NCI-H2029 treated with DMSO at 0.1 percent for 48 hours (cell line): ENCODE results near the gene EXOC3.
A peak's percentile ranks its signal among the peaks of the same experiment; 100 is the strongest.
"Not testable (repeated sequence)": the region's sequence is repeated elsewhere in the genome, so short reads cannot be mapped to it uniquely, and the experiment has no call there.

Source experiments
- DNase-seq: peaks from one replicate; lab custom pipeline; 2025; lab: John Stamatoyannopoulos, UW

The EXOC3 gene

DNA sequence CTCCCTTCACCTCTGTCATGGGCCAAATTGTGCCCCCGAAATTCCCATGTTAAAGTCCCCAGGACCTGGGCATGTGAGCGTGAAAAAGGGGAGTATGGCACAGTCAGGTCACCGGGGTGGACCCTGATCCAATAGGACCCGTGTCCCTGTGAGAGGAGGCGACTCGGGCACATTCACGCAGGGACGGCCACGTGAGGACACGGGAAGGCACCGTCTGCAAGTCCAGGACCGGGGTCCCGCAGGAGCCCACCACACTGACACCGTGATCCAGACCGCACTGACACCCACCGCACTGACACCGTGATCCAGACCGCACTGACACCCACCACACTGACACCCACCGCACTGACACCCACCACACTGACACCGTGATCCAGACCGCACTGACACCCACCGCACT is 43.6 kb downstream of the EXOC3 start:
- DNase-seq, result not testable (repeated sequence)

DNA sequence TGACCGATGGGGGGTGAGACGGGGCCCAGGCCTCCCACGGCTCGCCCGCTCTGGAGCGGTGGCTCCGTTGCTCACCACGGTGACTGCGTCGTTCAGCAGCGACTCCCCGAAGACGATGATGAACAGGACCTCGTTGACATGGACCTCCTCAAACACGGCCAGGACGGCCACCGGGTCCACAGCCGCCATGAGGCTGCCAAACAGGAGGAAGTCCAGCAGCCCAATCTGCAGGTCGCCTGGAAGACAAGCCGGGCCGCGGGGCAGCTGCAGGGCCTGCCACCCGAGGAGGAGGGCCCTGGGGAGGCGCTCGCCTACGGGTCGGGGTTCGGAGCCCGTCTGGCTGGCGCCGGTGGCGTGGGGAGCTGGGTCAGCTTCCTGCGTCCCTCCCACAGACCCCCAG is 45.3 kb downstream of the EXOC3 start:
- DNase-seq, result no peak

DNA sequence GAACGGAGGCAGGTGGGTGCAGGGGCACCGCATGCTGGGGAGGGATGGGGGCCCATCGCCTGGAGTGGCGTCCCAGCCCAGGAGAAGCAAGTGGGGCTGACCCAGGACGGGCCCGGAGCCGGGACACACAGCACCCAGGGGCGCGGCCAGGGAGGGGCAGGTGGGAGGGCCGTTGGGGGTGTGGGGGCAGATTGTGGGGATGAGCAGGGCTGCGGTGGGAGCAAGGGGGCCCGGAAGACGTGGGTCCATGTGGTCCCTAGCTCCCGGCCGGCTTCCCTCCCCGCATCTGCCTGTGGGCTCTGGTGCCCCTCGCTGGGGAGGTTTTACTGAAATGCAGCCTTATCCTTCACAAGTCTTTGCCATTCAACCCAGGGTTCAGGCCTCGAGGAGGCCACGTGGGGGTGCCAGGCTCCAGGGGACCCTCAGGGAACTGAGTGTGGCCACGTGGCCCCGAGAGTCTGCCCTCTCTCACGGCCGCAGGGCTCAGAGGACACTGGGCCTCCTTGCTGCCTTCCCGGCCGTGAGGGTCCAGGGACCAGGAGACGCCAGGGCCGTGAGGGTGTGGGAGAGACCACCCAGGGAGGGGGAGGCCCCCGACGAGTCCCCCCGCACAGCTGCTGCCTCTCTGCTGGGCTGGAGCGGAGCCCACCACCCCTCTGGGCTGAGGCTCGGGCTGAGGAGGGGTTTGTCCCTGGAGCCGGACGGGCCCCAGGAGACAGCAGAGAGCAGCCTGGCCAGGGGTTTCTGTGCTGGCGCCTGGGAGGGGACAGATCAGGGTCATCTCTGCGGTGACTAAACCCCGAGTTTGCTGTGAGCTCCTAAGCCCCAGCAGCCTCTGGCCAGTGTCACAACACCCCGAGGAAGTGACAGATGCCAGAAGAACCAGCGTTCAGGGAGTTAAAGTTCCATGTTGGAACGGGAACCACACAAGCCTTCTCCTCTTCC is 46.0 kb downstream of the EXOC3 start:
- DNase-seq, result no peak

DNA sequence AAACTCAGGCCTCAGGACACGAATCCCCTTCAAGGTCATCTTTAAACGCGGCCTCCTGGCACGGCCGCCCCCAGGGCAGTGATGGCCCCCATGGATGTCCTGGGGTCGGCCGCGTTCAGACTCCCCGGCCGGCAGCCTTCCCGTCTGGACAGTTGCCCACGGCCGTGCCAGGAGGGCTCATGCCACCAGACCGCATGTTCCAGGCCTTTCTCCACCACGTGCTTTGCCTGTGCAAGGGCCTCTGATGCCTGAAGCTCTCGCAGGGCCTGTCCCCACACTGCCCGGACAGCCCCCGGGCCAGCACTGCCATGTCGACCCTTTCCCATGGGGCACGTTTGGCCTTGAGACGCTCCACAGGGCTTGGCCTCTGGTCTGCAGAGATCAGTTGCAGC is 46.7 kb downstream of the EXOC3 start:
- DNase-seq, result no peak

DNA sequence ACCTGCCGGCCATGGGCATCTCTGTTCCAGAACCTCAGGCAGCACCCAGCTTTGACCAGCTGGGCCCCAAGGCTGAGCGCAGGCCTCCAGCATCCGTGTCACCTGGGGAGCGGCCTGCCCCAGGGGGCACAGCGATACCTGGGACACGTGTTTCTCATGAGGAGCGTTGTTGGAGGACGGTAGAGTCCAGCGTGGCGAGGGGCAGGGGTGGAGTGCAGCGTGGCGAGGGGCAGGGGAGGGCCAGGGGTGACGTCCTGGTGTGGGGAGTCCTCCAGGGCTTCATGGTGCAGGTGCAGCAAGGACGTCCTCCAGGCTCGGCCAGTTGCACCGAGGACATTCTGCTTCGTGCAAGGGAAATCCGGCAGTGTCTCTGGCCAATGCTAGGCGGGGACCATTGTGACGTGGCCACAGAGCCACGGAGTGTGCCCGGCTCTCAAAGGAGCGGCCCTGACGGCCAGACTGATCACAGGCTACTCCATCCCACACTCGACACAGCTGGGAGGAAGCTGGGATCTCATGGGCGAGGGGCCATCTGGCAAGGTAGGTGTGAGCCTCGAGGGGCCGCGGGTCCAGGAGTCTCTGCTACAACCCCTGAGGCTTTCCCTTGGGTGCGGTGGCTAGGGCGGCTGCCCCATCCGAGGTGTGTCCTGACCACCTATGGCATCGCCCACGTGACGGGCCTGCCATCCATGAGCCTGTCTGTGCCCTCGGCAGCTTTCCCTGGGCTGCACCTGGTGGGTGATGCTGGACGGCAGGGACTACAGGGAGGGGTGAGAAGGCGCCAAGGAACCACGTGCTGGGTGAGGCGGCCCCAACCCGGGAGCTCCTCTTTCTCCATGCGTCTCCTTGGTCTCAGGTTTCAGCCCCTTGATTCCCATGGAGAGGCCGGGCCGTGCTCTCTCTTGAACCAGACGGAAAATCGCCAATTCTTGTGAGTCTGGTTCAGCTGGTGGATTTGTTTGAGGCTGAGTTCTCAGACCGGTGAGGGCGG is 47.4 kb downstream of the EXOC3 start:
- DNase-seq, result peak; percentile 7

DNA sequence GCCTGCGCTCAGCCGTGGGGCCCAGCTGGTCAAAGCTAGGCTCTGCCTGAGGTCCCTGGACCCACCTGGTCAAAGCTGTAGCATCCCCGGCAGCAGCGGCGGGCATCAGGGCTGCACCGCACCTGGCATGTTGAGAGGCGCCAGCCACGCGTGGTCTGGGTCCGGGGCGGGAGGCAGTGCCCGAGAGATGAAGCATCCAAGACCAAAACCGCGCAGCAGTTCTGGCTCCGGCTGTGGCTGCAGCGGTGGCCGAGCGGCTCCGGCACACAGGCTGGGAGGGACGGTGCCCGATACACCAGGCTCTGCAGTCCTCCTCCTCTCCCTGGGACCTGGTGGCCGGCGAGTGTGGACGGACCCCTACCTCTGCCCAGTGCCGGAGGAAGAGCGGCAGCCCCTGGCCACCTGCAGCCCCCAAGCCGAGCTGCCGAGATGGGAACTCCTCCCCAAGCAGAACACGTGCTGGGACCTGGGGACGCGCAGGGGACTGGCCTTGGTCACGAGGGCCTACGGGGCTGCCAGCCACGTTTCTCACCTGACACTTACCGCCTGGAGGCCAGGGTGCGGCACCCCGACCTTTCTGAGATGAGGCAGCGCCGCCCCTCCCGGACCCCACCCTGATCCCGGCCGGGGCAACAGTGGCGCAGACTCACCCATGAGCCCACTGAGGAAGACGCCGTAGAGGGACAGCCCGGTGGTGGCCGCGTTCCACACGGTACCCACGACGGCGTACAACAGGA is 48.3 kb downstream of the EXOC3 start:
- no peak for DNase-seq

DNA sequence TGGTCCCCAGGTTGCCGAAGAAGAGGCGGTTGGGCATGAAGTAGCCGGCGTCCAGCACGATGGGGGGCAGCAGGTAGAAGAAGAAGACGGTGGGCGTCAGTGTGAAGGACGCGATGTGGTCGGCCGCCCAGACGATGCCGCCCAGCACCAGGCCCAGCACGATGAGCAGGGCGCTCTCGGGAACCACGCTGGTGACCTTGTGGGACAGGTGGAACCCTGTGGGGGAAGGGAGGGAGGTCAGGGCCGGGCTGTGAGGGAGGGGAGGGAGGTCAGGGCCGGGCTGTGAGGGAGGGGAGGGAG is 48.8 kb downstream of the EXOC3 start:
- no peak for DNase-seq

DNA sequence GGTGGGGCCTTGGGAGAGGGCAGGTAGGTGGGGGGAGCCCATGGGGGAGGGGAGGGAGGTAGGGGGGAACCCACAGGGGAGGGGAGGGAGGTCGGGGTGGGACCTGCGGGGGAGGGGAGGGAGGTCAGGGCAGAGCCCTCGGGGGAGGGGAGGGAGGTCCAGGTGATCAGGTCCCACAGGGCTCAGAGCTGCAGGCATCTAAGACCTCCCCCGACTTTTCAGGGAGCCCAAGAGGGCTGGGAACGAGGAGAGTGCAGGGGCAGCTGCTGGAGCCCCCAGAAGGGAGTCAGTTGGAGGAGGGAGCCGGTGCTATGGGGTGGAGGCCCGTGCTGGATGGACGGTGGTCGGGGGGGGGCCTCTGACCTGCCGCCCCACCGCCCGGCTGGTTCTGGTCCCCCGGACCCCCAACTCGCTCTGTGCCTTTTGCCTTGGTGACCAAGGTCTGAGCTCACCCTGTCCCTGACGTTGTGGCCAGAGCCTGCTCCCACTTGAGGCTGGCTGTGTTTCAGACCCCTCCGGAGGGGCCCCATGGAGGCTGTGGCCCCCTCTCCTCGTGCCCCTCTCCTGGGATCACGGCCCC is 49.4 kb downstream of the EXOC3 start:
- DNase-seq, result no peak

DNA sequence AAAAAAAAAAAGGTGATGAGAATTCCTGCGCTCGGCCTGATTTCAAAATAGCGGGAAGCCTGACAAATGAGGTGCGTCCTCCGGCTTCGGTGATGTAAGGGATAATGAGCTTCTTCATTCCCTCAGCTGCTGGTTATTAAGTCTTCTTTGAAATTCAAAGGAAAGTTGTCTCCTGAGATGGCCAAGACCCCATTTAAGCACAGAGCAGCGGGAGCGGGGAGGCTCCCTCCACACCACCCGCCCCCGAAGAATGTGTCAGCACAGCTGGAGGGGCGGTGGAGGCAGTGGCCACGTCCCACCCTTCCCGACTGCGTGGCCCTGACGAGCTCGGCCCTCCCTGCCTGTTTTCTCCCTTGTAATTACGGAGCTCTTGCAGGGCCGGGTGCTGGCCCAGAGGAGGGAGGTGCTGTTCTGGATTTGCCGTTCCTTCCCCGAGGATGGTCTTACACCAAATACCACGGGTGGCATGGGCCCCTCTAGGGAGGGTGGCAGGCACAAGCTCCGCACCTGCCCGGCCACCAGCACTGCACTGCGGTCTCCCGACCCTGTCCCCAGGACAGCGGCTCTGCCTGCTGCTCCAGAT is 50.2 kb downstream of the EXOC3 start:
- DNase-seq, result no peak

DNA sequence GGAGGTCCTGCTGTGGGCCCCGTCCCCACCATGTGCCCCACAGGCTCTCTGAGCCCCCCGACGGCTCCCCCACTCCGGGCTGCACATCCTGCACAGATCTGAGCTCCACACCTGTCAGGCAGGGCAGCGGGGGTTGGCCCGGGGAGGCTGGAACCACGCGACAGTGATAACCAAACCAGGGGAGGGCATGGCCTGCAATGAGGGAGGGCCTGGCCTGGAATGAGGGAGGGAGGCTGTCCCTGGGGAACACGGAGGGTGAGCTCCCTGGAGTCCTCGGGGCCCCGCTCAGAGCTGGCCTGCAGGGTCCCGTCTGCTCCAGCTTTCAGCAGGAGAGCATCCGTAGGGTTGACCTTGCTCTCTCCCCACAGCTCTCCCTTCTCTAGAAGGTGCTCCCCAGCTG is 50.8 kb downstream of the EXOC3 start:
- no peak for DNase-seq

DNA sequence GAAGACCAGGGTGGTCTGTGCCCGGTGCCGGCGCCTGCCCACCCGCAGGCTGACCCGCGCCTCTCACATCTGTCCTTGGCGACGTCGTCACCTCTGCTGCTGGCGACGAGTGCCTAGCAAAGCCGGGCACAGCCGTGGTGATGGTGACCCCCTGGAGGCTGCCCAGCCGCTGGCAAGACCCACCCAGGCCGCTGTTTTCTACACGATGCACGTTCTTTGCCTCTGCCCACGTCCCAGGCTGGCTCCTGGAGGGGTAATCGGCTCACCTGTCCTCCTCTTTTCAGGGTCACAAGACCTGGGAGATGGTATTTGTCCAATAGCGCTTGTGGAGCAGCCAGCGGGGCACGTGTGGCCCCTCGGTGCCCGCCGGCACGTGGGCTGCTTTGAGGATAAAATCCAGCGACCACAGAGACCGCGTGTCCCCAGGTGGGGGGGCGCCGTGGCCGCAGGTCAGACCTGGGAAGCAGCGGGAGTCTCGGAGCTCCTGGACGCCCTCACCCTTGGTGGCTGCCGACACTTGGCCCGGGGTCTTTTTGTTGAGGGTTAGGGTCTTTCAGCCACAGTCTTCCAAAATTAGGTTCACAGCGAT is 51.8 kb downstream of the EXOC3 start:
- no peak for DNase-seq

DNA sequence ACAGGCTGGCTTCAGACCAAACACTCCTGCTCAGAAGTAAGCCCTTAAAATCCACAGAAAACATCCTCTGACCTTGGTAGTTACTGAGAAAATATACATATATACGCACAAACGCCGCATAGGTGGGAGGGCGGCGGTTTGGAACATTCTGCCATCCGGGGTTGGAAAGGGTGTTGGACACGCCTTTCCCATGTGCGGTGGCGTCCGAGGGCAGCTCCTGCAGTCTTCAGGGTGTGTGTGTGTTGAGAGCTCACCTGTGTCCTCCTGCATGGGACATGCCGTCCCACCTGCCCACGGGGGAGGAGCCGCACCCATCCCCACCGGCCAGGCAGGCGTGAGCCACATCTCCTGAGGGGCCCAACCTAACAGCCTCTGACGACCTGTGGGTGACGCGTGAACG is 53.1 kb downstream of the EXOC3 start:
- DNase-seq, result no peak

DNA sequence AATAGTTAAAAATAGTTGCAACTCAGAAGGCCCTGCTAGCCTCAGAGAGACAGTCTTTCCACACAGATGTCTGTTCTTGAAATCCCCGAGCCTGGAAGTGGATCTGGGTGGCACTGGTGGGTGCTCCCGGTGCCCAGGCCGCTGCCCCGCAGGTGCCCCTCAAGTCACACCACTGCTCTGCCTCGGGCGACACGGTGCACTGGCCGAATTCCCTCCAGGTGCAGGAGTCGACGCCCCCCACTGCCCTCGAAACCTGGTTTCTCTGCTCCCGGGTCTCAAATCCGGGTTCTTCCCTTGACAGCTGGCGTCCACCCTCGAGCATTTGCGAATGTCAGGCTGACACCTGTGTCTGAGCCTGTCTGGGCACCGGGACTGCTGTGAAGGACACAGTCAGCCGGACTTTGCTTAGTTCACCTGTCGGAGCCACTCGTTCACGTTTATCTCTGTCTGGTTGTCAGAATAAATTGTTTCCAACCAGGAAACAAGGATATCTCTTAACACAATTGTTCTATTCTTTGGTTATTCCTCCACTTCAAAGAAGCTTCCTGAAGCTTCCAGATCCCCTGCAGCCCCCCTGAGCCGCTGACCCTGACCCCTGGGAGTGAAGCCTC is 54.2 kb downstream of the EXOC3 start:
- no peak for DNase-seq

DNA sequence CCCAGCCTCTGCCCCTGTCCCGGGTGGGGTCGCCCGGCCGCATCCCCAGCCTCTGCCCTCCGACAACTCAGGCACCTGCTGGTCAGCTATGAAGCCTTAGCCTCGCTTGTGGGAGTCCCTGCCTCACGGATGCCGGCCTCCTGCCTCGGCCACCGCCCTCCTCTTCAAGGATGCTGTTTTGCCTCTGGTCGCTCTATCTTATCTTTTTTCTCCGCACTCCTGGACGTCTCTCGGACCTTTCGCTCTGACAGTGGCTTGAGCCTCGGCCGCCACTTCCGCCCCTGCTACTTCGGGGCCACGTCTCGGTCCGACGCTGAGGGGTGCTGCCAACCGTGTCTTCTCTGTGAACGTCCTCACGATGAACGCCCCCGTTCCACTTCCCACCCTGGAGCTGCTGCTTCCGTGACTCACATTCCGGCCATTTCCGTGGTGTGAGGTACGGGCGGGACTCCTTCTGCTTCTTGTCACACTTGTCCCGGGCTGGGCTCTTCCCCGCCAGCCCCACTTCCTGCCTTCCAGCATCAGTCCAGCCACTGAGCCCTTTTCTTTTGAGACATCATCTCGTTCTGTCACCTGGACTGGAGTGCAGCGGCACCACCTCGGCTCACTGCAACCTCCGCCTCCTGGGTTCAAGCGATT is 55.0 kb downstream of the EXOC3 start:
- no peak for DNase-seq

DNA sequence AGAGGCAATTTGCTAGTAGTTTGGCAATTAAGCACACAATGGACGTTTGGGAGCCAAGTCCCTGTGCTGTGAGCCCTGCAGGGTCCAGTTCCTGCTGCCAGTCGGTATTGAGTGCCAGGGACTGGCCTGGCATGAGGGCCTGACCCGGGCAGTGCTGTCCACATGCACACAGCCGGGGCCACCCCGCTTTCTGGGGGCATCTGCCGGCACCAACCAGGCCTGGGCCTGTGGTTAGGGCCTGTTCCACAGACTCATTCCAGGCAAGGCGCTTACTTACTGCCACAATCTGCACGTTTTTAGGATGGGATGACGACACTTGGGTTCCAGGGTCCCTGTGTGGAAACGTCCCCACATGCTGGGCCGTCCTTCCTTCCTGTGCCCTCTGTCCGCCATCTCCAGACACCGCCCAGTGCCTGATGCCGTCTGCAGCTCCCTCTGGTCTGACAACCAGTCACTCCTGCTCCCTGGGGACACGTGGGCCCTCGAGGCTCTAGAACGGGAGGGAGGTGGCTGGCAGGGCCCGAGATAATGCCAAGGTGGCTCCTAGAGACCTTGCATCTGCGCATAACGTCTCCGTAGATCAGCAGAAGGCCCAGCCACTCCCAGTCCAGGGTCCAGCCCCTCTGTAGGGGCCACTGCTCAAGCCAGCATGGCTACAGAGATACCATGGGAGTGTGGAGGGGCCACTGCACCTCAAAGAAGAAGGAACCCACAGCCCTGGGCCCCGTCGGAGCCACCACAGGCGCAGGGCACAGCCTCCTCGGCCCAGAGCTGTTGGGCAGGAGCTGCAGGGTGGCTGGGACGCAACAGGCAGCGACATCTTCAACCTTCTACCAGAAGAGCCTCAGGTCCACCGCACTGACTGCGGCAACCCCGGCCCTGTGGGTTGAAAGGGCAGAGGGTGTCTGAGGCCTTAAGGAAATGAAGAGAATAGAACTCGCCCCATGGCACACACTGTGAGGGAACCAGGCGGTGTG is 56.5 kb downstream of the EXOC3 start:
- DNase-seq, result no peak

DNA sequence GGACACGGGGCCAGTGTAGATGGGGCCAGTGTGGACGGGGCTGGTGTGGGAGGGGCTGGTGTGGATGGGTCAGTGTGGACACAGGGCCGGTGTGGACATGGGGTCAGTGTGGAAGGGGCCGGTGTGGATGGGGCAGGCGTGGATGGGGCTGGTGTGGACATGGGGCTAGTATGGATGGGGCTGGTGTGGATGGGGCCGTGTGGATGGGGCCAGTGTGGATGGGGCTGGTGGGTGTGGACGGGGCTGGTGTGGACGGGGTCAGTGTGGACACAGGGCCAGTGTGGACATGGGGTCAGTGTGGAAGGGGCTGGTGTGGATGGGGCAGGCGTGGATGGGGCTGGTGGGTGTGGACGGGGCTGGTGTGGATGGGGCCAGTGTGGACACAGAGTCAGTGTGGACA is 57.5 kb downstream of the EXOC3 start:
- no peak for DNase-seq

DNA sequence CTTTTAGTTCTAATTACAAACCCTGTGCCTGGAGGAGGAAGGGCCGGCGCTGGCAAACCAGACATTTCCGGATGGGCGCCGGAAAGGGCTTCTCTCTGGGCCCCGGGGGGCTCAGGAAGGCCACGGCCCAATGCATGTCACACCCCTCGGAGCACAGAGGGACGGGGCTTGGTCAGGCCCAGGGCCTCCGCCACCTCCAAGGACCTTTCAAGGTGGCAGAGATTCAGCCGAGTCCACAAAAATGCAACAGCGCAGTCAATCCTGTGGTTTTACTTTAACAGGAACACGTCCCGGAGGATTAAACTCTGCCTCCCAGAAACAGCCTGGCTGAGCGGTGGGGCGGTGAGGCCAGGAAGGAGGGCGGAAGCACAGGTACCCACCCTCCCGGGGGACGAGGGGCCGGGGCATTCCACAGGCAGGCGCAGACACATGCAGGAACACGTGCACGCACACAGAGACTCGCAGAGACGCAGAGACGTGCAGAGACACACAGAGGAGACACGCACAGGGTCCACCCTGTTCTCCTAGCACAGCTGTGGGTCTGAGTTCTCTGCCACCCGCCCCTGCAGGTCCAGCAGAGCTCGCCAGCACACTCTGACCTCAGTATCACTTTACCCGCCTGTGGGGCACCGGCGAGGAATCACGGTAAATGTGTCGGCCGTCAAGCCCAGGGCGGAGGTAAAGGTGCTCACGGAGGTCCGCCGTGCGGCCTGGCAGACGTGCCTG is 58.3 kb downstream of the EXOC3 start:
- no peak for DNase-seq

DNA sequence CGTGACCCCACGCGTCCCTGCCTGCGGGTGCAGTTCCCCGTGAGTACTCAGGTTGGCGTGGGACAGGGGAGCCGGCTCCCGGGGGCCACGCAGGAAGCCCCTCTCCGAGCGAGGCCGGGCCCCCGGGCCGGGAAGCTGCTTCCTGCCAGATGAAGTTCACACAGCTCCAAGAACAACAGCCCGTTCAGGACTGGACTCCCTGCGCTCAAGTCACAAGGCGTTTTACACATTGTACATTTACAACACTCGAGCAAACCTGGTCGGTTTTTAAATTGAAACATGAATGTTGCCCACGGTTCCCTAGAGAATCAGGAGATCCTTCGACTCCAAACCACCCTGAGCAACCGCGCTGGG is 58.8 kb downstream of the EXOC3 start:
- no peak for DNase-seq
